ENCODE results near the gene HOXC6.

GRCh38 chr12:54001283-54002187, 26.7 kb upstream of the HOXC6 start:
- no peak for TF ChIP-seq CTCF (IDR thresholded peaks at IDR 0.05)
- no peak for TF ChIP-seq POLR2A (IDR thresholded peaks at IDR 0.05)

All from heart left ventricle (tissue), 13 donors.